ENCODE results near the gene ACP1.

ACP1 gene

GRCh38 chr2:264493-265468 lies at the start of gene ACP1:
TSS of gene ACP1 (plus strand) at chr2:264947. CDS start at chr2:264965, 18 bp downstream.
- peak; percentile 88 for DNase-seq (ENCODE audit: low read depth, low spot score)

DNA sequence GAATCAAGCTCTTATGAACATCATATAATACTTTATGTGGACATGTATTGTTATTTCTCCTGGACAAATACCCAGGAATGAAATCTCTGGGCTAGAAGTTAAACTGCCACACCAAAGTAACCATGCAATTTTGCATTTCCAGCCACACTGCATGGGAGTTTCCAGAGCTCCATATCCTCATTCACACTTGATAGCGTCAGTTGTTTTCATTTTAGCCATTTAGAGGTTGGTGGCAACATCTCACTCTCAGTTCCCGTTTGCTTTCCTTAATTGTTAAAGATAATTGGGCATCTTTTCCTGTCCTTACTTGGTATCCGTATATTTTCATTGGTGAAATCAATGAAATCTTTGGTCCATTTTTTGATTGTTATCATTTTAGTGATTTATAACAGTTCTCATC lies 48.7 kb upstream of the ACP1 start:
- no peak for DNase-seq (ENCODE audit: low read depth, low spot score)

DNA sequence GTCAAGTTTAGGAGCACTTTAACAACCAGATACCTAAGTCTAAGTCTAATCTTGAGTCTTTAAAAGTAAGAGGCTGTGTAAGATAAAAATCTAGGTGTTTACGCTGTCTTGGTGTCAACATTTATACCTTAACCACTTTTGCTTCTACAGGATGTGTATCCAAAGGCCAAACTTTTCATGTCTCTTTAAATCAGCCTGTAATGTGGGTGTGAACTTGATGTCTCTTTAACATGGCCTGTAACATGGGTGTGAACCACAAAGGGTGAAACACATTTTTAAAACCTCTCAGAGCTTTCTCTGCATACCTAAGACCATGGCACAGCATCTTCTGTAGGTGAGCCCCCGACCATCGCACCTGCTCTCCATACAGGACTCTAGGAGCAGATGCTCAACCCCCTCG lies 41.3 kb upstream of the ACP1 start:
- DNase-seq (ENCODE audit: low read depth, low spot score), result no peak

DNA sequence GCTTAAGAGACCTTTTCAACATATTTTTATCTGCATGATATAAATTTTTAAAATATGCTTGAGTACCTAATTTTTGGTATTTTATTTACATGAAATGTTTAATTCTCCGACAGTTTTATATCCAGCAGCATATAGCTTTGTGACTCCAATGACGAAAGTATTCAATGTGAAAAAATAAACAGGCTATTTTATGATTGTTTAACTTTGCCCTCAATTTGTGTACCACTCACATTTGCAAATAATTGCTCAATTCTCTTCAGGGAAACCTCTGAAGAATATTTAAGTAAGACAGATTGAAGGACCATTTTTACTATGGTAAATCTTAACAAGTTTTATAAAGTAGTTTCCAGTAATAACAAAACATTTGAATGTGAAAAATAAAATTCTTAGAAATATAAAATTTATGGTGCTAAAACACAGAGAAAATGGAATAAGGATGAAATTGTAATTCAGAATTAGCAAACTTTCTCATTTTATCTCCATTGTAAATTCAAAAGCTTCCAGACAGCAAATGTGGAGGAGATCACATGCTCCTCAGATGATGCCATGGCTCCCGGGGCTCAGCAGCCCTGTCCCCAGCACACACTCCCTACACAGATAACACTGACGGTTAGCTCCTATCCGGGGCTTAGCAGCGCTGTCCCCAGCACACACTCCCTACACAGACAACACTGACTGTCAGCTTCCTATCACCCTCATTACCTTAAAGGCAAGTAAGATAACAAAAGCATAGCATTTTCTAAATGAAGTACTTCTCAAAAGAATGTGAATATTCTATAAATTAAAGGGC lies 40.6 kb upstream of the ACP1 start:
- no peak for DNase-seq (ENCODE audit: low read depth, low spot score)

DNA sequence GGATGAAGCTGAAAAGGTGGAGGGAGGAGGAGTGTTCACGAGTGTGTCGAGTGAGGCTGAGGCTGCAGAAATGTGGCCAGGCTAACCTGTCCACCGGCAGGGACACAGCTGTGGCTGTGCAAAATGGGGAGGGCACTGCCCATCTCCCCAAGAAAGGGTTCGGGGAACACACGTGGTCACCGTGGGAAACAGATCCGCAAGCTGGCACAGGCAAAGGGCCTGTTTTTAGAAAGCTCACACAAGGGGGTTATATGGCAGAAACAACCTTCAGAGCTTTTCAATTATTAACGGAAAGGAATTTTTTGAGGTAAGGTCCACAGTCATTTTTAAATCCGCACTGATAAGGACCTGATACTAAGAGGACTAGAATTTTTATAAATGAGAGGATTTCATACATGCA lies 36.6 kb upstream of the ACP1 start:
- no peak for DNase-seq (ENCODE audit: low read depth, low spot score)

GRCh38 chr2:228518-229278 lies 36.0 kb upstream of the ACP1 start:
- DNase-seq (ENCODE audit: low read depth, low spot score), result no peak

- no peak for DNase-seq (ENCODE audit: low read depth, low spot score)
Measured at GRCh38 chr2:231521-232185, 33.1 kb upstream of the ACP1 start.

DNA sequence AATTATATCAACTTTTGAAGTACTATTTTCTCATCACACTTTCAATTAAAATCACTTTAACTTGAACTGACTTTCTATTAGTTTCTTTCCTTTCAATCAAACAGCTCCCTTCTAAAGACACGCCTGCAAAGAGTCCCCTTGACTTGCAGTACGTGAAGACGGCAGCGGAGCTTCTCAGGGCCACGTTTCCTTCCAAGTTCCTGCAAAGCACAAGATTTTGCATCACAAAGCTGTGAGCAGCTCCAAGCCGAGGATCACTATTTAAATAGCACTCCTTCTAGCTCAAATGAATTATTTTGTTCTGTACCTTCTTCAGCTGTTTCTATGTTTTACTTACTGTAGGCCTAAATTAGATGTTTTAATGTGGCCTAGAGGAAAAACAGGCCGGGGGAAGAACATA lies 31.7 kb upstream of the ACP1 start:
- DNase-seq (ENCODE audit: low read depth, low spot score), result no peak

DNA sequence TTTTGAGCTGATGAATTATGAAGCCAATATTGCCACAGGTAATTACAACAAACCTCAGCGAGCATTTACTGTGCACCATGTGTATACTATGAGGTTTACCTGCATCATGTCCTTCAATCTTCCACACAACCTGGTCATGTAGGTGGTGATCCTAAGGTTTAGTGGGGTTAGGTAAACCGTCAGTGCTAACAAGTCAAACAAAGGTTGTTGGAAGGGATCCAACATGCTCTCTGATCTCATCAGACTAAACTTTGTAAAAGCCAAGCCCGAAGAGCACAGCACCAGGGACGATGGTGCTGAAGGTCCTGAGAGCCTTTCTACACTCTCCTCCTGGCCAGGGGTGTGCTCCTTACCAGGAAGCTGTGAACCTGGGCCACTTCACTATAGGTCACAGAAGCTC lies 30.3 kb upstream of the ACP1 start:
- DNase-seq (ENCODE audit: low read depth, low spot score), result no peak

DNA sequence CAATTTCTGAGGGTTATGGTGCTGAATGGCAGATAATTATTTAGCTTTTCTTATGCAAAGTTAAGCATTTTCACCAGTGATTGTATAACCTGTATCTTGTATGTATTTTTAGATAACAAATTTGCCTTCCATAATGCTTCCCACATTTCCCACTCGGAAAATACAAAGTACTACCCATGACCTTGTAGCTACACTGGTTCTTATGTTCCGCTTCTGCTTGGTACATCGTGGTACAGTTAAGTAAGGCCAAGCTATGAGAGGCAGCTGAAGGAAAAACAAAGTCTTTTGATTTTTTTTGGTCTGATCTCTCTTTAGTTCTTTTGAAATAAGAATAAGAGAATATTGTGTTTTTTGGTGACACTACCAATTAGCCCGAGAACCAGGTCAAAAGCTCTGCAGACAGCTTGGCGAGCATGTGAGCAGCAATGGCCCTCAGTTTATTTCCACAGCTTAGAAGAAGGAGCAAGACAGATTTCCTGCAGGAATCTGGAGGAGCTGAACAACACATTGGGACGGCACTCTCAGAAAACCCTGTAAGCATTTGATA lies 27.7 kb upstream of the ACP1 start:
- no peak for DNase-seq (ENCODE audit: low read depth, low spot score)

DNA sequence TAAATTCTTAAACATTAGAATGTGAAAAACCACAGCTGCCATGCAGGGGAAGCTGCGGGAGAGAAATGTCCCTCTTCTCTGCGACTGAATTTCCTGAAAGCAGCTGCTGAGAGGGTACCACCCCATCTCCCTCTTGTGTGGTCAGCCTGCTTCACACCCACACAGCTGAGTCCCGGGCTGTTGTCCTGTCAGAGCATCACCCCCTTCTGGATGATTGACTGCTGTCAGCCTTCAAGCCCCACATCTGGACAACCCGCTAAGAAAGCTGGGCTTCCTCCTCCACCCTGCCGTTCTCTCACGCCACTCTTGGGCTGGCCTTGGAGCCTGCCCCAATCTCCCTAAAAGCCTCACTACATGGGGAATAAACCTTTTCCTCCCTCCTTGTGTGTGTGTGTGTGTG lies 26.9 kb upstream of the ACP1 start:
- DNase-seq (ENCODE audit: low read depth, low spot score), result no peak

- DNase-seq (ENCODE audit: low read depth, low spot score), result no peak
Measured at GRCh38 chr2:238431-238830, 26.3 kb upstream of the ACP1 start.

GRCh38 chr2:238869-239268 lies 25.9 kb upstream of the ACP1 start:
- DNase-seq (ENCODE audit: low read depth, low spot score), result no peak

DNA sequence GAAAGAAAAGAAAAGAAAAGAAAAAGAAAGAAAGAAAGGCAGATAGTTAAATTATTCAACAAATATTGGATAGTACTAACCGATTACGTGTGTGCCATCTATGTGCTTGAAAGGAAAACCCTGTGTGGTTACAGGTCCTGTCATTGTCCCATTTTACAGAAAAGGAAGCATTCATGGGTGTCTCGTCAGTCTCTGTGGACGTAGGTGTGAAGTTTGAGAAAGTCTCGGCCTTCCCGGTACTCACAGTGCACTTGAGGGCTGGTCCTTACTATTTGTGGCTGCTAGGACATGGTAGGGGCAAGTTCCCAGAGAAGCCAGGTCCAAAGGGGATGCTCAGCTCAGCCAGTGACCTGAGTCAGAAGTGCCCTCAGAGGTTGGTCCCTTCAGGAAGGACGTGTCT lies 20.2 kb upstream of the ACP1 start:
- DNase-seq (ENCODE audit: low read depth, low spot score), result no peak

GRCh38 chr2:246489-247144 lies 18.1 kb upstream of the ACP1 start:
- no peak for DNase-seq (ENCODE audit: low read depth, low spot score)

DNA sequence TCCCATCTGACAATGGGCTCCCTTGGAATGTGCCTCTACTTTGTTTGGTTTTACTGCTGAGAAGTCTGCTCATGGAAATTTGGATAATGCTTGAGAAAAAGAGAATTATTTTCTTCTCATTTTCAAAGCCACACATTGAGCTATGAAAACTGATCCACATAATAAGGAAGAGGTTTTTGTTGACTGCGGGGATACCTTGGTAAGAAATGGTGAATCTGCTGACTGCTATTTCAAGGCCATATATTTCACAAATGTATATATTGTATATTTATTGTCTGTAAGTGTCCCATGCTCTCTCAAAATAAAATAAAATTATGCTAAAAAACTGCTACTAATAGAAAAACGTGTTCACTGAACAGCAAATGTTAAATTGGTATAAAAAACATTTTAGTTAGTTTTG lies 16.0 kb upstream of the ACP1 start:
- DNase-seq (ENCODE audit: low read depth, low spot score), result no peak

- DNase-seq (ENCODE audit: low read depth, low spot score), result no peak
Measured at GRCh38 chr2:249538-250042, 15.2 kb upstream of the ACP1 start.

GRCh38 chr2:252001-252602 lies 12.6 kb upstream of the ACP1 start:
- DNase-seq (ENCODE audit: low read depth, low spot score), result no peak

DNA sequence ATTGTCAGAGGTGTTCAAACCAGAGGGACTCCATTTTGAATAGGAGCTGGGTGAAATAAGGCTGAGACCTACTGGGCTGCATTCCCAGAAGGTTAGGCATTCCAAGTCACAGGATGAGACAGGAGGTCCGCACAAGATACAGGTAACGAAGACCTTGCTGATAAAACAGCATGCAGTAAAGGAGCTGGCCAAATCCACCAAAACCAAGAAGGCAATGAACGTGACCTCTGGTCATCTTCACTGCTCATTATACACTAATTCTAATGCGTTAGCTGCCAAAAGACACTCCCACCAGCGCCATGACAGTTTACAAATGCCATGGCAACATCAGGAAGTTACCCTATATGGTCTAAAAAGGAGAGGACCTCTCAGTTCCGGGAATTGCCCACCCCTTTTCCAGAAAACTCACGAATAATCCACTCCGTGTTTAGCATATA lies 11.5 kb upstream of the ACP1 start:
- no peak for DNase-seq (ENCODE audit: low read depth, low spot score)

GRCh38 chr2:254241-254640 lies 10.5 kb upstream of the ACP1 start:
- DNase-seq (ENCODE audit: low read depth, low spot score), result no peak
